ENCODE measurements around the gene ZNF407. TPM values are rescaled to one million over a fixed set of nuclear protein-coding genes. Genes with fewer than 3 reads are reported as not detected.

The ZNF407 gene
- total RNA-seq, 5 donors from 2014 or later (not counting 1 experiment from before 2014, with no cell fraction given), result 22.9 to 37.4 (median 24.4) TPM

GRCh38 chr18:74567822-74568221, 29.8 kb upstream of the ZNF407 start:
- Mint-ChIP-seq H3K36me3 (peaks cover 11% of the 10 kb centered on the region), H3K27me3 (peaks cover 20 to 24% of the 10 kb centered on the region in 2 donors), H3K4me1 (no peaks in the 10 kb centered on the region), H3K9me3 (peaks cover 0 to 8% (median 2%) of the 10 kb centered on the region in 3 donors), H3K4me3 (no peak overlapping the region), H3K27ac (no peak overlapping the region)
- Histone ChIP-seq H3K9me3 (no peaks in the 10 kb centered on the region), H3K36me3 (ENCODE audit: control insufficient read depth in 2 of 2, extremely low read depth in 1 of 2, insufficient read depth in 1 of 2, low read length in 1 of 2) (no peaks in the 10 kb centered on the region), H3K4me3 (ENCODE audit: control insufficient read depth in 1 of 2, extremely low read depth in 1 of 2, low read length in 1 of 2) (no peak overlapping the region), H3K27me3 (replicated peaks in 1 of 2; ENCODE audit: control insufficient read depth in 2 of 2, extremely low read depth in 1 of 2, insufficient read depth in 2 of 2, low read length in 1 of 2) (peaks cover 0 to 12% of the 10 kb centered on the region in 2 experiments), H3K27ac (ENCODE audit: low read length) (no peak overlapping the region), H3K4me1 (ENCODE audit: control insufficient read depth in 1 of 2, extremely low read depth in 1 of 2, insufficient read depth in 2 of 2, low read length in 2 of 2) (no peaks in the 10 kb centered on the region)
- ATAC-seq (replicated peaks in 1 of 4) (no peak), DNase-seq (no peak)
- 89% methylated on average over 1 of the region's 7 CpGs for WGBS (ENCODE audit: insufficient coverage)
- ChIA-PET POLR2A (no interaction called here), CTCF (no interaction called here)

- H3K36me3 ChIP-seq (ENCODE audit: control insufficient read depth in 2 of 2, extremely low read depth in 1 of 2, insufficient read depth in 1 of 2, low read length in 1 of 2), result no peaks in the 10 kb centered on the region
- DNase-seq (no peak), ATAC-seq (replicated peaks in 1 of 4) (no peak)
- Mint-ChIP-seq H3K27ac (no peak overlapping the region), H3K9me3 (peaks cover 0 to 8% (median 2%) of the 10 kb centered on the region in 3 donors), H3K4me1 (no peaks in the 10 kb centered on the region), H3K27me3 (peaks cover 24% of the 10 kb centered on the region in 2 donors), H3K36me3 (peaks cover 11% of the 10 kb centered on the region), H3K4me3 (no peak overlapping the region)
- H3K9me3 ChIP-seq, result no peaks in the 10 kb centered on the region
- CTCF ChIA-PET, result no interaction called here
- H3K27me3 ChIP-seq (replicated peaks in 1 of 2; ENCODE audit: control insufficient read depth in 2 of 2, extremely low read depth in 1 of 2, insufficient read depth in 2 of 2, low read length in 1 of 2), result peaks cover 0 to 18% of the 10 kb centered on the region in 2 experiments
- 100% methylated on average over 1 of the region's 4 CpGs for WGBS (ENCODE audit: insufficient coverage)
- POLR2A ChIA-PET, result interaction anchor here in 1 of 2 donors (0.7 kb wide), 1 partner anchor 86 kb away, joined by 3 read pairs; no protein-coding TSS in a partner anchor
- H3K4me1 ChIP-seq (ENCODE audit: control insufficient read depth in 1 of 2, extremely low read depth in 1 of 2, insufficient read depth in 2 of 2, low read length in 2 of 2), result no peaks in the 10 kb centered on the region
- H3K4me3 ChIP-seq (ENCODE audit: control insufficient read depth in 1 of 2, extremely low read depth in 1 of 2, low read length in 1 of 2), result no peak overlapping the region
- H3K27ac ChIP-seq (ENCODE audit: low read length), result no peak overlapping the region
These were observed 28.3 kb upstream of the ZNF407 start for GRCh38 chr18:74569401-74569800.

- Histone ChIP-seq H3K4me1 (ENCODE audit: control insufficient read depth in 1 of 2, extremely low read depth in 1 of 2, insufficient read depth in 2 of 2, low read length in 2 of 2) (no peaks in the 10 kb centered on the region), H3K36me3 (ENCODE audit: control insufficient read depth in 2 of 2, extremely low read depth in 1 of 2, insufficient read depth in 1 of 2, low read length in 1 of 2) (no peaks in the 10 kb centered on the region), H3K27ac (ENCODE audit: low read length) (no peak overlapping the region), H3K27me3 (replicated peaks in 1 of 2; ENCODE audit: control insufficient read depth in 2 of 2, extremely low read depth in 1 of 2, insufficient read depth in 2 of 2, low read length in 1 of 2) (peaks cover 0 to 18% of the 10 kb centered on the region in 2 experiments), H3K4me3 (ENCODE audit: control insufficient read depth in 1 of 2, extremely low read depth in 1 of 2, low read length in 1 of 2) (no peak overlapping the region), H3K9me3 (no peaks in the 10 kb centered on the region)
- WGBS (ENCODE audit: insufficient coverage), result 66% methylated on average over 4 of the region's 4 CpGs
- ATAC-seq (replicated peaks in 1 of 4) (no peak), DNase-seq (no peak)
- CTCF ChIA-PET, result interaction anchor here in 1 of 2 donors (0.6 kb wide), 1 partner anchor 809 kb away, joined by 4 read pairs; no protein-coding TSS in a partner anchor
- POLR2A ChIA-PET, result interaction anchor here in 1 of 2 donors (0.6 to 0.7 kb wide), 3 partner anchors 87 to 234 kb away, joined by 3 to 7 read pairs (median 6); no protein-coding TSS in a partner anchor
- Mint-ChIP-seq H3K27ac (no peak overlapping the region), H3K36me3 (peaks cover 11% of the 10 kb centered on the region), H3K4me3 (no peak overlapping the region), H3K9me3 (peaks cover 0 to 8% (median 2%) of the 10 kb centered on the region in 3 donors), H3K27me3 (peaks cover 24 to 28% of the 10 kb centered on the region in 2 donors), H3K4me1 (no peaks in the 10 kb centered on the region)
These were observed 27.4 kb upstream of the ZNF407 start for GRCh38 chr18:74570266-74570665.

- Mint-ChIP-seq H3K27me3 (peaks cover 23 to 31% of the 10 kb centered on the region in 2 donors), H3K27ac (no peak overlapping the region), H3K4me3 (no peak overlapping the region), H3K36me3 (peaks cover 2% of the 10 kb centered on the region), H3K4me1 (no peaks in the 10 kb centered on the region), H3K9me3 (peaks cover 0 to 3% (median 2%) of the 10 kb centered on the region in 3 donors)
- Histone ChIP-seq H3K9me3 (no peaks in the 10 kb centered on the region), H3K27ac (ENCODE audit: low read length) (no peak overlapping the region), H3K27me3 (replicated peaks in 1 of 2; ENCODE audit: control insufficient read depth in 2 of 2, extremely low read depth in 1 of 2, insufficient read depth in 2 of 2, low read length in 1 of 2) (peaks cover 0 to 20% of the 10 kb centered on the region in 2 experiments), H3K4me1 (ENCODE audit: control insufficient read depth in 1 of 2, extremely low read depth in 1 of 2, insufficient read depth in 2 of 2, low read length in 2 of 2) (no peaks in the 10 kb centered on the region), H3K36me3 (ENCODE audit: control insufficient read depth in 2 of 2, extremely low read depth in 1 of 2, insufficient read depth in 1 of 2, low read length in 1 of 2) (no peaks in the 10 kb centered on the region), H3K4me3 (ENCODE audit: control insufficient read depth in 1 of 2, extremely low read depth in 1 of 2, low read length in 1 of 2) (no peak overlapping the region)
- 92% methylated on average over 2 of the region's 12 CpGs for WGBS (ENCODE audit: insufficient coverage)
- ATAC-seq (replicated peaks in 1 of 4), result no peak
- CTCF ChIA-PET, result no interaction called here
- no peak for DNase-seq
- POLR2A ChIA-PET, result no interaction called here
These were observed 25.6 kb upstream of the ZNF407 start for GRCh38 chr18:74571895-74572680.

GRCh38 chr18:74573053-74573452, 24.6 kb upstream of the ZNF407 start:
- Mint-ChIP-seq H3K4me1 (no peaks in the 10 kb centered on the region), H3K27ac (no peak overlapping the region), H3K27me3 (peaks cover 14 to 26% of the 10 kb centered on the region in 2 donors), H3K9me3 (no peaks in the 10 kb centered on the region), H3K4me3 (no peak overlapping the region), H3K36me3 (no peaks in the 10 kb centered on the region)
- no peak overlapping the region for H3K27ac ChIP-seq (ENCODE audit: low read length)
- H3K4me3 ChIP-seq (ENCODE audit: control insufficient read depth in 1 of 2, extremely low read depth in 1 of 2, low read length in 1 of 2), result no peak overlapping the region
- peaks cover 0 to 15% of the 10 kb centered on the region in 2 experiments for H3K27me3 ChIP-seq (replicated peaks in 1 of 2; ENCODE audit: control insufficient read depth in 2 of 2, extremely low read depth in 1 of 2, insufficient read depth in 2 of 2, low read length in 1 of 2)
- DNase-seq, result no peak
- ATAC-seq (replicated peaks in 1 of 4), result no peak
- CTCF ChIA-PET, result interaction anchor here in 1 of 2 donors (0.6 kb wide), 1 partner anchor 76 kb away, joined by 3 read pairs; no protein-coding TSS in a partner anchor
- H3K36me3 ChIP-seq (ENCODE audit: control insufficient read depth in 2 of 2, extremely low read depth in 1 of 2, insufficient read depth in 1 of 2, low read length in 1 of 2), result no peaks in the 10 kb centered on the region
- no peaks in the 10 kb centered on the region for H3K9me3 ChIP-seq
- H3K4me1 ChIP-seq (ENCODE audit: control insufficient read depth in 1 of 2, extremely low read depth in 1 of 2, insufficient read depth in 2 of 2, low read length in 2 of 2), result no peaks in the 10 kb centered on the region
- POLR2A ChIA-PET, result no interaction called here

- ATAC-seq (replicated peaks in 1 of 4) (no peak), DNase-seq (no peak)
- no peak overlapping the region for H3K27ac Mint-ChIP-seq
- ChIA-PET CTCF (no interaction called here), POLR2A (no interaction called here)
- no peak overlapping the region for H3K27ac ChIP-seq (ENCODE audit: low read length)
- no peak overlapping the region for H3K4me3 ChIP-seq (ENCODE audit: control insufficient read depth in 1 of 2, extremely low read depth in 1 of 2, low read length in 1 of 2)
- H3K27me3 Mint-ChIP-seq, result peaks cover 14 to 22% of the 10 kb centered on the region in 2 donors
- WGBS (ENCODE audit: insufficient coverage), result 94% methylated on average over 2 of the region's 2 CpGs
- peaks cover 0 to 9% of the 10 kb centered on the region in 2 experiments for H3K27me3 ChIP-seq (replicated peaks in 1 of 2; ENCODE audit: control insufficient read depth in 2 of 2, extremely low read depth in 1 of 2, insufficient read depth in 2 of 2, low read length in 1 of 2)
- H3K9me3 Mint-ChIP-seq, result no peaks in the 10 kb centered on the region
- no peaks in the 10 kb centered on the region for H3K4me1 Mint-ChIP-seq
- no peaks in the 10 kb centered on the region for H3K4me1 ChIP-seq (ENCODE audit: control insufficient read depth in 1 of 2, extremely low read depth in 1 of 2, insufficient read depth in 2 of 2, low read length in 2 of 2)
- no peaks in the 10 kb centered on the region for H3K36me3 Mint-ChIP-seq
- H3K36me3 ChIP-seq (ENCODE audit: control insufficient read depth in 2 of 2, extremely low read depth in 1 of 2, insufficient read depth in 1 of 2, low read length in 1 of 2), result no peaks in the 10 kb centered on the region
- H3K4me3 Mint-ChIP-seq, result no peak overlapping the region
- no peaks in the 10 kb centered on the region for H3K9me3 ChIP-seq
These were observed 22.8 kb upstream of the ZNF407 start for GRCh38 chr18:74574916-74575315.
